IPS-20b (cell line): Measurements from ENCODE around the gene CDKAL1.

ENCODE experiments used
- H3K27ac ChIP-seq: one replicate; pipeline ENCODE4 v1.5.1; 2013; ENCODE audit warnings: low read length
- H3K27me3 ChIP-seq: 2 replicates; pipeline ENCODE4 v1.6.1; 2013; ENCODE audit warnings: mild to moderate bottlenecking, low read length, inconsistent platforms; ENCODE audit not compliant: insufficient read depth
- H3K36me3 ChIP-seq: 2 replicates; pipeline ENCODE4 v1.6.1; 2013; ENCODE audit warnings: low read depth, mild to moderate bottlenecking, inconsistent platforms, low read length, moderate library complexity; ENCODE audit not compliant: insufficient read depth
- H3K4me1 ChIP-seq: 2 replicates; pipeline ENCODE4 v1.6.1; 2013; ENCODE audit warnings: mild to moderate bottlenecking, control low read depth, inconsistent platforms, low read length, moderate library complexity; ENCODE audit not compliant: insufficient read depth
- H3K4me3 ChIP-seq: 2 replicates; pipeline ENCODE4 v1.5.1; 2013; ENCODE audit warnings: mild to moderate bottlenecking, low read length, inconsistent platforms
- H3K9ac ChIP-seq: 2 replicates; pipeline ENCODE4 v1.6.1; 2013; ENCODE audit warnings: low read depth, mild to moderate bottlenecking, inconsistent platforms, low read length, moderate library complexity
- H3K9me3 ChIP-seq: 2 replicates; pipeline ENCODE4 v1.6.1; 2013; ENCODE audit warnings: mild to moderate bottlenecking, low read depth, low read length, inconsistent platforms; ENCODE audit not compliant: insufficient read depth

CDKAL1 gene

GRCh38 chr6:20763296-20763695 lies 229.0 kb downstream of the CDKAL1 start:
- Histone ChIP-seq H3K27ac (no peak overlapping the region), H3K27me3 (no peaks in the 10 kb centered on the region), H3K9me3 (peaks cover 4% of the 10 kb centered on the region; the same call in 1 of the 2 replicates), H3K4me1 (no peaks in the 10 kb centered on the region), H3K9ac (no peak overlapping the region), H3K4me3 (no peak overlapping the region), H3K36me3 (no peaks in the 10 kb centered on the region)

- Histone ChIP-seq H3K27me3 (no peaks in the 10 kb centered on the region), H3K9ac (no peak overlapping the region), H3K27ac (no peak overlapping the region), H3K36me3 (no peaks in the 10 kb centered on the region), H3K9me3 (no peaks in the 10 kb centered on the region), H3K4me1 (peaks cover 8% of the 10 kb centered on the region; the same call in 1 of the 2 replicates), H3K4me3 (no peak overlapping the region)
Observed at GRCh38 chr6:20769631-20770030, 235.4 kb downstream of the CDKAL1 start.

GRCh38 chr6:20770773-20771172 lies 236.5 kb downstream of the CDKAL1 start:
- H3K27me3 ChIP-seq, result no peaks in the 10 kb centered on the region
- H3K4me1 ChIP-seq, result peaks cover 8% of the 10 kb centered on the region; the same call in 1 of the 2 replicates
- H3K4me3 ChIP-seq, result 0 out of 2 replicates have a peak overlapping the region, but pooled peaks have one; percentile 12
- no peaks in the 10 kb centered on the region for H3K36me3 ChIP-seq
- H3K9ac ChIP-seq, result no peak overlapping the region
- H3K9me3 ChIP-seq, result no peaks in the 10 kb centered on the region
- no peak overlapping the region for H3K27ac ChIP-seq

GRCh38 chr6:20771409-20771808 lies 237.2 kb downstream of the CDKAL1 start:
- Histone ChIP-seq H3K27me3 (no peaks in the 10 kb centered on the region), H3K9me3 (no peaks in the 10 kb centered on the region), H3K36me3 (no peaks in the 10 kb centered on the region), H3K4me1 (peaks cover 8% of the 10 kb centered on the region; the same call in 1 of the 2 replicates), H3K9ac (no peak overlapping the region), H3K4me3 (0 out of 2 replicates have a peak overlapping the region, but pooled peaks have one; percentile 12), H3K27ac (no peak overlapping the region)

- no peak overlapping the region for H3K4me3 ChIP-seq
- no peaks in the 10 kb centered on the region for H3K27me3 ChIP-seq
- no peaks in the 10 kb centered on the region for H3K9me3 ChIP-seq
- no peak overlapping the region for H3K9ac ChIP-seq
- H3K27ac ChIP-seq, result no peak overlapping the region
- no peaks in the 10 kb centered on the region for H3K36me3 ChIP-seq
- H3K4me1 ChIP-seq, result peaks cover 8% of the 10 kb centered on the region; the same call in 1 of the 2 replicates
Observed at GRCh38 chr6:20773822-20774221, 239.6 kb downstream of the CDKAL1 start.

- H3K27me3 ChIP-seq, result no peaks in the 10 kb centered on the region
- H3K9ac ChIP-seq, result no peak overlapping the region
- H3K36me3 ChIP-seq, result 0 out of 2 replicates have a peak, but pooled peaks cover 2% of the 10 kb centered on the region
- no peaks in the 10 kb centered on the region for H3K9me3 ChIP-seq
- H3K4me3 ChIP-seq, result no peak overlapping the region
- no peak overlapping the region for H3K27ac ChIP-seq
- H3K4me1 ChIP-seq, result peaks cover 8% of the 10 kb centered on the region; the same call in 1 of the 2 replicates
Observed at GRCh38 chr6:20775981-20776380, 241.7 kb downstream of the CDKAL1 start.

GRCh38 chr6:20777801-20778200 lies 243.5 kb downstream of the CDKAL1 start:
- H3K9me3 ChIP-seq, result no peaks in the 10 kb centered on the region
- H3K27ac ChIP-seq, result no peak overlapping the region
- no peak overlapping the region for H3K9ac ChIP-seq
- no peaks in the 10 kb centered on the region for H3K27me3 ChIP-seq
- H3K4me1 ChIP-seq, result no peaks in the 10 kb centered on the region
- no peak overlapping the region for H3K4me3 ChIP-seq
- H3K36me3 ChIP-seq, result 0 out of 2 replicates have a peak, but pooled peaks cover 6% of the 10 kb centered on the region

- H3K4me1 ChIP-seq, result no peaks in the 10 kb centered on the region
- H3K36me3 ChIP-seq, result 0 out of 2 replicates have a peak, but pooled peaks cover 6% of the 10 kb centered on the region
- H3K9me3 ChIP-seq, result no peaks in the 10 kb centered on the region
- no peak overlapping the region for H3K9ac ChIP-seq
- no peak overlapping the region for H3K27ac ChIP-seq
- no peaks in the 10 kb centered on the region for H3K27me3 ChIP-seq
- no peak overlapping the region for H3K4me3 ChIP-seq
Observed at GRCh38 chr6:20778459-20778858, 244.2 kb downstream of the CDKAL1 start.

- Histone ChIP-seq H3K4me1 (no peaks in the 10 kb centered on the region), H3K36me3 (0 out of 2 replicates have a peak, but pooled peaks cover 6% of the 10 kb centered on the region), H3K27me3 (no peaks in the 10 kb centered on the region), H3K9ac (no peak overlapping the region), H3K27ac (no peak overlapping the region), H3K9me3 (no peaks in the 10 kb centered on the region), H3K4me3 (no peak overlapping the region)
Observed at GRCh38 chr6:20778912-20779311, 244.7 kb downstream of the CDKAL1 start.

GRCh38 chr6:20789162-20789561 lies 254.9 kb downstream of the CDKAL1 start:
- Histone ChIP-seq H3K9me3 (no peaks in the 10 kb centered on the region), H3K27ac (no peak overlapping the region), H3K9ac (no peak overlapping the region), H3K36me3 (no peaks in the 10 kb centered on the region), H3K4me1 (no peaks in the 10 kb centered on the region; the same call in 1 of the 2 replicates), H3K4me3 (no peak overlapping the region), H3K27me3 (no peaks in the 10 kb centered on the region)

GRCh38 chr6:20790032-20790791 lies 256.0 kb downstream of the CDKAL1 start:
- Histone ChIP-seq H3K36me3 (no peaks in the 10 kb centered on the region), H3K9ac (no peak overlapping the region), H3K27me3 (no peaks in the 10 kb centered on the region), H3K4me1 (no peaks in the 10 kb centered on the region; the same call in 1 of the 2 replicates), H3K27ac (no peak overlapping the region), H3K4me3 (no peak overlapping the region), H3K9me3 (no peaks in the 10 kb centered on the region)

- Histone ChIP-seq H3K27ac (no peak overlapping the region), H3K9me3 (no peaks in the 10 kb centered on the region), H3K27me3 (no peaks in the 10 kb centered on the region), H3K4me3 (no peak overlapping the region), H3K4me1 (no peaks in the 10 kb centered on the region; the same call in 1 of the 2 replicates), H3K9ac (no peak overlapping the region), H3K36me3 (no peaks in the 10 kb centered on the region)
Observed at GRCh38 chr6:20791074-20791473, 256.8 kb downstream of the CDKAL1 start.
